A549 (cell line): ENCODE measurements around the gene MYO18A. TPM values are rescaled to one million over a fixed set of nuclear protein-coding genes. Genes with fewer than 3 reads are reported as not detected.

ENCODE experiments used
- ATAC-seq, 2 experiments: fragments of 200-7000 bp in 1 of 2; fragments of >200 bp in 1 of 2; cut with Nextera tagmentation in 1 of 2; cut with Tn5 transposase in 1 of 2; 3 replicates each; pipeline versions ENCODE4 v1.8.0 to v1.9.1; 2018 to 2020; ENCODE audit warnings: mild to moderate bottlenecking in 1 of 2, moderate library complexity in 1 of 2
- CTCF ChIA-PET: fragments of 300-600 bp; sonication (Branson Sonifier 250); formaldehyde crosslinking; extraction: SDS; loops from one replicate; lab custom pipeline; 2021; ENCODE audit warnings: antibody characterized with exemption, inconsistent platforms; lab: Yijun Ruan, JAX
- POLR2A ChIA-PET: fragments of 350-600 bp; formaldehyde crosslinking; extraction: SDS; loops from one replicate; lab custom pipeline; 2021; ENCODE audit warnings: antibody characterized with exemption, inconsistent platforms; lab: Yijun Ruan, JAX
- DNase-seq, 2 experiments: peaks; one replicate each; pipeline versions ENCODE4 v3.0.0 to v3.0.0-alpha.2; 2011 to 2016; ENCODE audit warnings: low read depth in 1 of 2, low spot score in 1 of 2
- FAIRE-seq: peaks from 2 replicates; lab custom pipeline; 2011; peaks lifted over from hg19 to GRCh38; lab: Jason Lieb, UNC
- H3K27ac ChIP-seq, 2 experiments: fragments of >200 bp; sonication (Bioruptor Twin); formaldehyde crosslinking; 3 replicates each; pipeline ENCODE4 v1.5.1; 2016 to 2017
- H3K4me1 ChIP-seq: fragments of >200 bp; sonication (Bioruptor Twin); formaldehyde crosslinking; 3 replicates; pipeline ENCODE4 v1.6.1; 2016
- H3K4me2 ChIP-seq: fragments of >200 bp; sonication (Bioruptor Twin); formaldehyde crosslinking; 3 replicates; pipeline ENCODE4 v1.6.1; 2016
- H3K4me3 ChIP-seq: fragments of >200 bp; sonication (Bioruptor Twin); formaldehyde crosslinking; 3 replicates; pipeline ENCODE4 v1.5.1; 2016
- H3K9me3 ChIP-seq: fragments of >200 bp; sonication (Bioruptor Twin); formaldehyde crosslinking; 3 replicates; pipeline ENCODE4 v1.6.1; 2016
- CBX8 ChIP-seq: fragments of 200-600 bp; sonication (generic); IDR thresholded peaks from 2 replicates; pipeline ENCODE4 v1.6.1; 2016
- EHMT2 ChIP-seq: fragments of 200-600 bp; sonication (generic); IDR thresholded peaks from 2 replicates; pipeline ENCODE4 v1.6.1; 2016; ENCODE audit warnings: antibody characterized with exemption, low read depth, mild to moderate bottlenecking, moderate library complexity
- FOSB ChIP-seq: fragments of 250-450 bp; sonication (Bioruptor Pico); IDR thresholded peaks from 2 replicates; pipeline ENCODE4 v1.5.0; 2020; ENCODE audit warnings: mild to moderate bottlenecking, moderate library complexity
- HEYL ChIP-seq: fragments of 250-450 bp; sonication (Bioruptor Pico); IDR thresholded peaks from 2 replicates; pipeline ENCODE4 v1.8.0; 2021; ENCODE audit warnings: mild to moderate bottlenecking, moderate library complexity
- HOXB5 ChIP-seq: fragments of 250-450 bp; sonication (Bioruptor Pico); IDR thresholded peaks from 2 replicates; pipeline ENCODE4 v1.5.0; 2020; ENCODE audit warnings: mild to moderate bottlenecking, moderate library complexity
- JUN ChIP-seq, 2 experiments: fragments of >200 bp; sonication (Bioruptor Twin); formaldehyde crosslinking; IDR thresholded peaks; 2 replicates in 1 of 2; 3 replicates in 1 of 2; pipeline ENCODE4 v1.6.1; 2016 to 2017
- KDM5A ChIP-seq: fragments of 200-600 bp; sonication (generic); IDR thresholded peaks from 2 replicates; pipeline ENCODE4 v1.6.1; 2016; ENCODE audit warnings: antibody characterized with exemption, mild to moderate bottlenecking
- MAFK ChIP-seq: fragments of 450-650 bp; IDR thresholded peaks from 2 replicates; pipeline ENCODE4 v1.6.1; 2014; ENCODE audit not compliant: partially characterized antibody
- MAZ ChIP-seq: fragments of 150-350 bp; IDR thresholded peaks from 2 replicates; pipeline ENCODE4 v1.6.1; 2014; ENCODE audit warnings: antibody characterized with exemption, low read depth, low read length, borderline replicate concordance
- NR3C1 ChIP-seq: fragments of >200 bp; sonication (Bioruptor Twin); formaldehyde crosslinking; IDR thresholded peaks from 3 replicates; pipeline ENCODE4 v1.6.1; 2017
- POLR2AphosphoS2 ChIP-seq: conservative IDR thresholded peaks from 2 replicates; pipeline ENCODE4 v1.6.1; 2012; ENCODE audit warnings: low read length, improper control_type of control experiment, inconsistent platforms
- RAD21 ChIP-seq, 2 experiments: fragments of >200 bp in 1 of 2; sonication (Bioruptor Twin) in 1 of 2; formaldehyde crosslinking in 1 of 2; IDR thresholded peaks in 1 of 2; conservative IDR thresholded peaks in 1 of 2; 2 replicates in 1 of 2; 3 replicates in 1 of 2; pipeline ENCODE4 v1.6.1; 2012 to 2018; ENCODE audit warnings: inconsistent platforms in 1 of 2
- RFX5 ChIP-seq: fragments of 450-650 bp; IDR thresholded peaks from 2 replicates; pipeline ENCODE4 v1.7.1; 2014; ENCODE audit warnings: antibody characterized with exemption, mild to moderate bottlenecking, moderate library complexity
- RNF2 ChIP-seq: fragments of 200-600 bp; sonication (generic); IDR thresholded peaks from 2 replicates; pipeline ENCODE4 v1.6.1; 2016; ENCODE audit warnings: low read depth, mild to moderate bottlenecking, antibody characterized with exemption, moderate library complexity, borderline replicate concordance
- SMC3 ChIP-seq: fragments of >200 bp; sonication (Bioruptor Twin); formaldehyde crosslinking; IDR thresholded peaks from 3 replicates; pipeline ENCODE4 v1.6.1; 2018; ENCODE audit warnings: inconsistent platforms
- TP53 ChIP-seq: fragments of 250-450 bp; sonication (Bioruptor Pico); IDR thresholded peaks from 2 replicates; pipeline ENCODE4 v1.5.0; 2021; ENCODE audit warnings: mild to moderate bottlenecking, moderate library complexity
- WGBS: methylation state at CpG from one replicate; pipeline ENCODE4 v1.1.6; 2017; ENCODE audit errors: missing lambda C conversion rate; 5-methylcytosine and 5-hydroxymethylcytosine counted together
- polyA plus RNA-seq, 4 experiments: library from polyadenylated mRNA; depleted of rRNA in 3 of 4; stranded (reverse); fragments of >200 nt; fragmentation: RNase III in 1 of 4; extraction: RNeasy Plus Mini Kit Qiagen cat#74134 plus additional on column Dnase treatment in 1 of 4; gene quantifications; 2 replicates in 3 of 4; 3 replicates in 1 of 4; pipeline ENCODE4 v1.2.3, GENCODE V29; 2011 to 2017
- TF ChIP-seq, protein P1 (sequence below): fragments of 450-650 bp; IDR thresholded peaks from 2 replicates; pipeline ENCODE4 v1.6.1; 2014; ENCODE audit warnings: antibody characterized with exemption
- TF ChIP-seq, protein P2 (sequence below): fragments of >200 bp; sonication (Bioruptor Twin); formaldehyde crosslinking; IDR thresholded peaks from 3 replicates; pipeline ENCODE4 v1.5.1; 2016
- TF ChIP-seq, protein P3 (sequence below): IDR thresholded peaks from 2 replicates; pipeline ENCODE4 v1.6.1; 2012
- TF ChIP-seq, protein P4 (sequence below): fragments of 150-350 bp; IDR thresholded peaks from 2 replicates; pipeline ENCODE4 v1.6.1; 2014; ENCODE audit warnings: low read depth, mild to moderate bottlenecking, low read length
- TF ChIP-seq, protein P5 (sequence below): IDR thresholded peaks from 2 replicates; pipeline ENCODE4 v1.6.1; 2012
- TF ChIP-seq, protein P6 (sequence below): fragments of >200 bp; sonication (Bioruptor Twin); formaldehyde crosslinking; IDR thresholded peaks from 3 replicates; pipeline ENCODE4 v1.6.1; 2016
- TF ChIP-seq, protein P7 (sequence below): fragments of 250-450 bp; sonication (Bioruptor Pico); IDR thresholded peaks from 2 replicates; pipeline ENCODE4 v1.5.0; 2021; ENCODE audit warnings: mild to moderate bottlenecking, moderate library complexity, borderline replicate concordance

The MYO18A gene
- polyA plus RNA-seq, 2 of the 4 experiments (the other 2 are of a cell fraction) = 12.3 to 28.4 TPM

DNA sequence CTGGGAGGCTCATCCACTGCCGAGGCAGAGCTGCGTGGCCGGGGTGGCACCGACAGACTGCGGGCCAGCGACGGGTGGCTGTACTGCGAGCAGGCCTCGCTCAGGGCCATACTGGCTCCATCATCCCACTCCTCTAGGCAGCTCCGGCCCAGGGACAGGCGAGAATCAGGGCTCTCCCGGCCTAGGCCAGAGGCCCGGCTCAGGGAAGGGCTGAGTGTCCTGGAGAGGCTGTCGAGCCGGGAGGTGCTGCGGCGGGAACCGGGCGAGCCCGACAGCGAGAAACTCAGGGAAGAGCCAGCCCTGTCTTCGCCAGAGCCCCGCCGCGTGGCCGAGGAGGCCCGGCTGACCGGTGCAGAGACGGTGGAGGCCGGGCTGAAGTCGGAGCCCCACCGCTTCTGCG, 99.9 kb downstream of the MYO18A start:
- no peak overlapping the region for H3K4me2 ChIP-seq
- H3K4me3 ChIP-seq = no peak overlapping the region
- no peaks in the 10 kb centered on the region; the same call in 2 of the 3 replicates for H3K4me1 ChIP-seq
- H3K9me3 ChIP-seq = no peaks in the 10 kb centered on the region
- ChIA-PET POLR2A (no interaction called here), CTCF (interaction anchor here (0.7 to 2.0 kb wide), 4 partner anchors 13 to 117 kb away, joined by 3 to 5 read pairs (median 3); no protein-coding TSS in a partner anchor)
- TF ChIP-seq NR3C1 = no peak
- no peak for TF ChIP-seq HEYL (CRISPR knock-in tag)
- TF ChIP-seq RNF2 = no peak
- TF ChIP-seq, protein P1, sequence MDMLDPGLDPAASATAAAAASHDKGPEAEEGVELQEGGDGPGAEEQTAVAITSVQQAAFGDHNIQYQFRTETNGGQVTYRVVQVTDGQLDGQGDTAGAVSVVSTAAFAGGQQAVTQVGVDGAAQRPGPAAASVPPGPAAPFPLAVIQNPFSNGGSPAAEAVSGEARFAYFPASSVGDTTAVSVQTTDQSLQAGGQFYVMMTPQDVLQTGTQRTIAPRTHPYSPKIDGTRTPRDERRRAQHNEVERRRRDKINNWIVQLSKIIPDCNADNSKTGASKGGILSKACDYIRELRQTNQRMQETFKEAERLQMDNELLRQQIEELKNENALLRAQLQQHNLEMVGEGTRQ = no peak
- no peak for TF ChIP-seq POLR2AphosphoS2
- no peak for TF ChIP-seq SMC3
- TF ChIP-seq TP53 = no peak
- TF ChIP-seq RFX5 = no peak
- no peak for TF ChIP-seq EHMT2
- TF ChIP-seq, protein P2, sequence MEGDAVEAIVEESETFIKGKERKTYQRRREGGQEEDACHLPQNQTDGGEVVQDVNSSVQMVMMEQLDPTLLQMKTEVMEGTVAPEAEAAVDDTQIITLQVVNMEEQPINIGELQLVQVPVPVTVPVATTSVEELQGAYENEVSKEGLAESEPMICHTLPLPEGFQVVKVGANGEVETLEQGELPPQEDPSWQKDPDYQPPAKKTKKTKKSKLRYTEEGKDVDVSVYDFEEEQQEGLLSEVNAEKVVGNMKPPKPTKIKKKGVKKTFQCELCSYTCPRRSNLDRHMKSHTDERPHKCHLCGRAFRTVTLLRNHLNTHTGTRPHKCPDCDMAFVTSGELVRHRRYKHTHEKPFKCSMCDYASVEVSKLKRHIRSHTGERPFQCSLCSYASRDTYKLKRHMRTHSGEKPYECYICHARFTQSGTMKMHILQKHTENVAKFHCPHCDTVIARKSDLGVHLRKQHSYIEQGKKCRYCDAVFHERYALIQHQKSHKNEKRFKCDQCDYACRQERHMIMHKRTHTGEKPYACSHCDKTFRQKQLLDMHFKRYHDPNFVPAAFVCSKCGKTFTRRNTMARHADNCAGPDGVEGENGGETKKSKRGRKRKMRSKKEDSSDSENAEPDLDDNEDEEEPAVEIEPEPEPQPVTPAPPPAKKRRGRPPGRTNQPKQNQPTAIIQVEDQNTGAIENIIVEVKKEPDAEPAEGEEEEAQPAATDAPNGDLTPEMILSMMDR = no peak
- TF ChIP-seq, protein P3, sequence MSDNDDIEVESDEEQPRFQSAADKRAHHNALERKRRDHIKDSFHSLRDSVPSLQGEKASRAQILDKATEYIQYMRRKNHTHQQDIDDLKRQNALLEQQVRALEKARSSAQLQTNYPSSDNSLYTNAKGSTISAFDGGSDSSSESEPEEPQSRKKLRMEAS = no peak
- TF ChIP-seq MAZ = no peak
- TF ChIP-seq, protein P4, sequence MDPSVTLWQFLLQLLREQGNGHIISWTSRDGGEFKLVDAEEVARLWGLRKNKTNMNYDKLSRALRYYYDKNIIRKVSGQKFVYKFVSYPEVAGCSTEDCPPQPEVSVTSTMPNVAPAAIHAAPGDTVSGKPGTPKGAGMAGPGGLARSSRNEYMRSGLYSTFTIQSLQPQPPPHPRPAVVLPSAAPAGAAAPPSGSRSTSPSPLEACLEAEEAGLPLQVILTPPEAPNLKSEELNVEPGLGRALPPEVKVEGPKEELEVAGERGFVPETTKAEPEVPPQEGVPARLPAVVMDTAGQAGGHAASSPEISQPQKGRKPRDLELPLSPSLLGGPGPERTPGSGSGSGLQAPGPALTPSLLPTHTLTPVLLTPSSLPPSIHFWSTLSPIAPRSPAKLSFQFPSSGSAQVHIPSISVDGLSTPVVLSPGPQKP = no peak
- no peak for TF ChIP-seq CBX8
- TF ChIP-seq, protein P5, sequence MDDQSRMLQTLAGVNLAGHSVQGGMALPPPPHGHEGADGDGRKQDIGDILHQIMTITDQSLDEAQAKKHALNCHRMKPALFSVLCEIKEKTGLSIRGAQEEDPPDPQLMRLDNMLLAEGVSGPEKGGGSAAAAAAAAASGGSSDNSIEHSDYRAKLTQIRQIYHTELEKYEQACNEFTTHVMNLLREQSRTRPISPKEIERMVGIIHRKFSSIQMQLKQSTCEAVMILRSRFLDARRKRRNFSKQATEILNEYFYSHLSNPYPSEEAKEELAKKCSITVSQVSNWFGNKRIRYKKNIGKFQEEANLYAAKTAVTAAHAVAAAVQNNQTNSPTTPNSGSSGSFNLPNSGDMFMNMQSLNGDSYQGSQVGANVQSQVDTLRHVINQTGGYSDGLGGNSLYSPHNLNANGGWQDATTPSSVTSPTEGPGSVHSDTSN = no peak
- TF ChIP-seq JUN (IDR thresholded peaks at IDR 0.05) = no peak
- no peak for TF ChIP-seq RAD21 (conservative IDR thresholded peaks at IDR 0.05 in 1 of 2, IDR thresholded peaks at IDR 0.05 in 1 of 2)
- FAIRE-seq (no peak), DNase-seq (no peak), ATAC-seq (no peak)
- 97% methylated on average over 33 of the region's 33 CpGs for WGBS
- H3K27ac ChIP-seq = no peak overlapping the region

DNA sequence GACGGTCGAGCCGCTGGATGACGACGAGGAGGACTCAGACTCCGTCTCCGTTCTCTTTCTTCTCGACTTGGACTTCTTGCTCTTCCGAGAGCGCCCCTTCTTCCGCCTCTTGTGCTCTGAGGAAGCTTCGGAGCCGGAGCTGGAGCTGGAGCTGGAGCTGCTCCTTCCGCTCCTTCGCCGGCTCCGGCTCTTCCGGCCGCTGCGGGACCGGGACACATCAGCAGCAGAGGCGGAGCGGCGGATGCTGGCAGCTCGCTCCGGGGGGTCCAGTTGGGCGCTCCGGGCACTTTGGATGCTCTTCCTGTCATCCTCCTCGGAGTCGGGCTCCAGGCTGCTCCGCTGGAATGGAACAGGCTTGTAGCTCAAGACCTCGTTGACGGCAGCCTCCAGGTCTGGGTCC, 100.3 kb downstream of the MYO18A start:
- no peak for DNase-seq
- H3K4me2 ChIP-seq = no peak overlapping the region
- TF ChIP-seq MAFK (no peak), POLR2AphosphoS2 (no peak), JUN (IDR thresholded peaks at IDR 0.05) (no peak), KDM5A (no peak), EHMT2 (no peak), FOSB (CRISPR knock-in tag) (no peak), HOXB5 (no peak)
- TF ChIP-seq, protein P3 = no peak
- TF ChIP-seq, protein P5 = no peak
- TF ChIP-seq, protein P6, sequence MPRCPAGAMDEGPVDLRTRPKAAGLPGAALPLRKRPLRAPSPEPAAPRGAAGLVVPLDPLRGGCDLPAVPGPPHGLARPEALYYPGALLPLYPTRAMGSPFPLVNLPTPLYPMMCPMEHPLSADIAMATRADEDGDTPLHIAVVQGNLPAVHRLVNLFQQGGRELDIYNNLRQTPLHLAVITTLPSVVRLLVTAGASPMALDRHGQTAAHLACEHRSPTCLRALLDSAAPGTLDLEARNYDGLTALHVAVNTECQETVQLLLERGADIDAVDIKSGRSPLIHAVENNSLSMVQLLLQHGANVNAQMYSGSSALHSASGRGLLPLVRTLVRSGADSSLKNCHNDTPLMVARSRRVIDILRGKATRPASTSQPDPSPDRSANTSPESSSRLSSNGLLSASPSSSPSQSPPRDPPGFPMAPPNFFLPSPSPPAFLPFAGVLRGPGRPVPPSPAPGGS = no peak
- TF ChIP-seq, protein P7, sequence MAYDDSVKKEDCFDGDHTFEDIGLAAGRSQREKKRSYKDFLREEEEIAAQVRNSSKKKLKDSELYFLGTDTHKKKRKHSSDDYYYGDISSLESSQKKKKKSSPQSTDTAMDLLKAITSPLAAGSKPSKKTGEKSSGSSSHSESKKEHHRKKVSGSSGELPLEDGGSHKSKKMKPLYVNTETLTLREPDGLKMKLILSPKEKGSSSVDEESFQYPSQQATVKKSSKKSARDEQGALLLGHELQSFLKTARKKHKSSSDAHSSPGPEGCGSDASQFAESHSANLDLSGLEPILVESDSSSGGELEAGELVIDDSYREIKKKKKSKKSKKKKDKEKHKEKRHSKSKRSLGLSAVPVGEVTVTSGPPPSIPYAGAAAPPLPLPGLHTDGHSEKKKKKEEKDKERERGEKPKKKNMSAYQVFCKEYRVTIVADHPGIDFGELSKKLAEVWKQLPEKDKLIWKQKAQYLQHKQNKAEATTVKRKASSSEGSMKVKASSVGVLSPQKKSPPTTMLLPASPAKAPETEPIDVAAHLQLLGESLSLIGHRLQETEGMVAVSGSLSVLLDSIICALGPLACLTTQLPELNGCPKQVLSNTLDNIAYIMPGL (CRISPR knock-in tag) = no peak
- TF ChIP-seq, all 56 proteins: peak for 0
- Histone ChIP-seq H3K9me3 (no peaks in the 10 kb centered on the region), H3K4me3 (no peak overlapping the region), H3K4me1 (no peaks in the 10 kb centered on the region; the same call in 2 of the 3 replicates), H3K27ac (no peak overlapping the region)
- ChIA-PET POLR2A (no interaction called here), CTCF (interaction anchor here (0.7 to 2.0 kb wide), 5 partner anchors 12 to 126 kb away, joined by 3 to 5 read pairs (median 3); no protein-coding TSS in a partner anchor)
- ATAC-seq (no peak), FAIRE-seq (no peak)
- 96% methylated on average over 33 of the region's 33 CpGs for WGBS
